Right ventricle myocardium inferior (tissue), 1 donor: Measurements from ENCODE around the gene SNAP47. TPM values are rescaled to one million over a fixed set of nuclear protein-coding genes. Genes with fewer than 3 reads are reported as not detected.

Source experiments
- ATAC-seq: fragments of 200-7000 bp; cut with Tn5 transposase; one replicate; pipeline ENCODE4 v1.9.1; 2020; ENCODE audit warnings: mild to moderate bottlenecking, moderate library complexity
- DNase-seq: peaks from one replicate; pipeline ENCODE4 v3.0.0; 2021; ENCODE audit errors: missing footprints
- intact Hi-C: fragments of 100-400 bp; cut with DNase I; formaldehyde crosslinking; loops from one replicate; pipeline ENCODE4 v1.11.0; 2022
- total RNA-seq: library from RNA; stranded (reverse); fragmentation: NEBNext Ultra II Directional; extraction: Animal tissue kit (Norgen Biotek cat#: 25700); gene quantifications from one replicate; pipeline ENCODE4 v1.2.1, GENCODE V29; 2021
- donor health status: DM: no; HTN: yes; CAD: no; lungs with severe emphysema.

The SNAP47 gene
- total RNA-seq, 1 donor from 2014 or later = 30.1 TPM

- DNase-seq (peak; percentile 34), ATAC-seq (no peak)
- intact Hi-C loops = loop anchor here (5.0 kb wide), 1 partner anchor 243 kb away; no protein-coding TSS in a partner anchor
Observed at GRCh38 chr1:227729881-227730629, 5.2 kb upstream of the SNAP47 start.

GRCh38 chr1:227730630-227731151 lies 4.5 kb upstream of the SNAP47 start:
- ATAC-seq (no peak), DNase-seq (peak; percentile 63)
- intact Hi-C loops = no loop called here

GRCh38 chr1:227731241-227731677 lies 4.0 kb upstream of the SNAP47 start:
- intact Hi-C loops = no loop called here
- no peak for DNase-seq
- ATAC-seq = no peak

DNA sequence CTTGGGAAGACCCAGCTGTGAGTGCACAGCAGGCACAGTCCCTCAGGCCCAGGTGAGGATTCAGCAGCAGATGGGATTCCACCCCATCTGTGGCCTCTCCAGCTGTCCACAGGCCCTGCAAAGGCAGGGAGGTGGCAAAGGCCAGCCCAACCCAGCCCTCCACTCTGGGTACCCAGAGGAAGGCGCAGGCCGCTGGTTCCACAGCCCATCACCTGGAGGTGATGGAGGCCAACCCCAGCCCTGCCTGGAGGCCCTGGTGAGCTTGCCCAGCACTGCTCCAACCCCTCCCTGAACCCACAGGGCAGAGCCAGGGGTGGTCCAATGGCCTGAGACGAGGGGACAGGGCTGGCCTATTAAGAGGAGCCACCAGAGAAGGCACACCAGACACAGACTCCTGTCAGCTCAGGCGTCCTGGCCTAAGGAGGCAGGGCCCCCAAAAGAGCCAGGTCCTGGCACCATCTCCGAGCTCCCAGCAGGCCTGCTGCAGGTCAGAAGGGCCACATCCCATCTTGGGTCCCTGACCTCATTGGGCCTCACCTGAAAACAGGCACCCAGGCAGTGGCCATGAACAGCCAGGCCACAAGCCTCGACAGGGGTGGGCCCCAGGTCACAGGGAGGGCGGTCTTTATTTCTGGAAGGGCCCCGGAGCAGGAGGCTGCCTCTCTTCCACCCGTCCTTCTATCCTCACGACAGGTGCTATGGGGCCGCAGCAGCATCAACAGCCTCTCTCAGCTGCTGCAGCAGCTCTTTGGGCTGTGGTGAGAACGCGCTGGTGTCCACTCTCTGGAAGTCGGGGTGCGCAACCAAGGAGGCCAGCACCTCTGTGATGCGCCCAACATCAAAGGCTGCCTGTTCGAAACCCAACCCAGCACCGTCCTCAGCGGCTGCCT lies 3.3 kb upstream of the SNAP47 start:
- DNase-seq (peak; percentile 45), ATAC-seq (no peak)
- intact Hi-C loops = no loop called here

GRCh38 chr1:227732586-227733308 lies 2.5 kb upstream of the SNAP47 start:
- intact Hi-C loops = no loop called here
- ATAC-seq = no peak
- DNase-seq = peak; percentile 68

DNA sequence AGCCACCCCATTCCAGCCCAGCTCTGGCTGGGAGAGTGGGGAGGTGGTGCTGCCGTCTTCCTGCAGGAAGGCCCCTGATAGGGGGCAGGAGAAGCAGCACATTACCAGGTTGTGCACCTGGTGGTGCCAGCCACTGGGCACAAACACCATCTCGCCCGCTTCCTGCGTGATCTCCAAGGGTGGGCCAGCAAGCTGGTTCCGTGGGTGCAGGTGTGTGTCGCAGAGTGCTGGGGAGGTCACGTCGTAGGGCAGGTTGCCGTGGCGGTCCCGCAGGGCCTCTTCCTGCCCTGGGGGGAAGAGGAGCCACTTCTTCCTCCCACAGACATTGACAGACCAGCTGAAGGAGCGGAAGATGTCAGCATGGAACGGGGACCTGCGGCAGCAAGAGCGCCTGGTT lies 1.9 kb upstream of the SNAP47 start:
- intact Hi-C loops = no loop called here
- DNase-seq (peak; percentile 58), ATAC-seq (no peak)

- intact Hi-C loops = no loop called here
- ATAC-seq (no peak), DNase-seq (peak; percentile 66)
Observed at GRCh38 chr1:227733751-227734545, 1.3 kb upstream of the SNAP47 start.

DNA sequence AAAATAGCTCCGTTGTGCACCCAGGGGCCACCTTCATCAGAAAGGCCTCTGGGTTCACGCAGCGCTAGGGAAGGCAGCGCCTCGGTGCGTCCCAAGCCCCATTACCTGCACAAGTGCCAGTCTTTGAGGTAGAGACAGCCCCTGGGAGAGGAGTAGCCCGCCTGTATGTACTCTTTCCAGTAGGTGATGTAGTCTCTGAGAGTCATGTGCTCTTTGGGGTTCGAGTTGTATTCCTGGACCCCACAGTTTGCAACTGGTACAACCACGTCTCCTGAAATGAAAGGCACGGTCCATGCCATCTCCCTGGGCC lies 734 bp upstream of the SNAP47 start:
- no peak for ATAC-seq
- DNase-seq = no peak
- intact Hi-C loops = no loop called here

DNA sequence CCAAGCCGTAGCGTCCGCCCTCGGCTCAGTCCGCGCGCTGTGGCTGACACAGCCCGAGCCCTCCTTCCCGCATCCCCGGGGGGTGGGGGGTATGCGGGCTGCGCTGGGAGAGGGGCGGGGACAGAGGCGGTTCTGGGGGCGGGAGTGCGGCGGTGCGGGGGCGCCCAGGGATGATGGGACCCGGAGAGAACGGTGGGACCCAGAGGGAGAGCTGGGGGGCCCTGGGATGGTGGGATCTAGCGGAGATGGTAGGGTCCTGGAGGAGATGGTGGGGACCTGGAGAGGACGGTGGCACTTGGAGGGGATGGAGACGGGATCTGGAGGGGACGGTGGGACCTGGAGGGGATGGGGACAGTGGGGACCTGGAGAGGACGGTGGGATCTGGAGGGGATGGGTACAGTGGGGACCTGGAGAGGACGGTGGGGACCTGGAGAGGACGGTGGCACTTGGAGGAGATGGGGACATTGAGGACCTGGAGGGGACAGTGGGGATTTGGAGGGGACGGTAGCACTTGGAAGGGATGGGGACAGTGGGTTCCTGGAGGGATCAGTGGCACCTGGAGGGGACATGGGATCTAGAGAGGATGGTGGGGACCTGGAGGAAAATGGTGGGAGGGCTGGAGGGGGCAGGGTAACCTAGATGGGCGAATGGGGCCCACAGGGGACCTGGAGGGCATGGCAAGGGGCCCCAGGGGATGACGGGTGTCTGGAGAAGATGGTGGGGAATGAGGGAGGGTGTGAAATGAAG lies 477 bp downstream of the SNAP47 start:
- intact Hi-C loops = loop anchor here (5.0 kb wide), 1 partner anchor 173 kb away; the partner anchor contains the start of gene ZNF678
- DNase-seq = no peak
- ATAC-seq = peak; percentile 54

GRCh38 chr1:227736814-227737432 lies 1.7 kb downstream of the SNAP47 start:
- ATAC-seq = no peak
- intact Hi-C loops = loop anchor here (5.0 kb wide), 1 partner anchor 175 kb away; the partner anchor contains the start of gene ZNF678

GRCh38 chr1:227738820-227739219 lies 3.6 kb downstream of the SNAP47 start:
- no peak for ATAC-seq
- intact Hi-C loops = loop anchor here (5.0 kb wide), 1 partner anchor 177 kb away; the partner anchor contains the start of gene ZNF678
- DNase-seq = no peak

More at GRCh38 chr1:227736814-227737432, 1.7 kb downstream of the SNAP47 start:
- no peak for DNase-seq

GRCh38 chr1:227739636-227740035 lies 4.4 kb downstream of the SNAP47 start:
- DNase-seq = no peak
- no peak for ATAC-seq
- intact Hi-C loops = loop anchor here (5.0 kb wide), 1 partner anchor 177 kb away; the partner anchor contains the start of gene ZNF678

DNA sequence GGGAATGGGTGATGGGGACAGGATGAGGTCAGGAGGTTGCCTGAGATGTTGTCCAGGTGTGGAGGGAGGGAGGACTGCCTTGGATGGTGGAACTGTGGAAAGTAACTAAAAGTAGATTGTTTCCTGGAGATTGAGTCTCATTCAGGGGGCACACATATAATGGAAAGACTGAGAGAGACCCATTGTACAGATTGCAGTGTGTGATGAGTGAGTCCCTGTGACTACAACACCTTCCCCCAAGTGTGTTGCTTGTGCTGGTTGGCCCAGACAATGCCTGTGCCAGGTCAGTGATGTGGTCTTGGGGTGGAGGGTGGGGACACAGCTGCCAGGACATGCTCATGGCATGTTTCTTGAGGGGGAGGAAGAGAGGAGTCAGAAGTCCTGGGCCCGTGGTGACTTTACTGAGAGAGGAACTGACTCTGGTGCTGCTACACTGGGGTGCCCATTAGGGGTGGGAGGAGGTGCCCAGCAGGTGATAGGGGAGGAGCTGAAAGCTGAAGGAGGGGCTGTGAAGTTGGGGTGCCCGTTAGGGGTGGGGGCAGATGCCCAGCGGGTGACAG lies 5.2 kb downstream of the SNAP47 start:
- intact Hi-C loops = no loop called here
- DNase-seq (no peak), ATAC-seq (no peak)

- intact Hi-C loops = no loop called here
- DNase-seq (no peak), ATAC-seq (no peak)
Observed at GRCh38 chr1:227741166-227741870, 6.1 kb downstream of the SNAP47 start.

- DNase-seq (no peak), ATAC-seq (no peak)
- intact Hi-C loops = no loop called here
Observed at GRCh38 chr1:227742738-227743715, 7.8 kb downstream of the SNAP47 start.
